HG02973 (cell line): ENCODE measurements around the gene MCM5.
"Not testable (repeated sequence)": the region's sequence is repeated elsewhere in the genome, so short reads cannot be mapped to it uniquely, and the experiment has no call there.

Experiments used
- ATAC-seq: cut with Tn5 transposase; IDR thresholded peaks from one replicate; pipeline ENCODE4 v1.9.1; 2021; ENCODE audit warnings: moderate library complexity; ENCODE audit not compliant: unreplicated experiment

Gene MCM5

DNA sequence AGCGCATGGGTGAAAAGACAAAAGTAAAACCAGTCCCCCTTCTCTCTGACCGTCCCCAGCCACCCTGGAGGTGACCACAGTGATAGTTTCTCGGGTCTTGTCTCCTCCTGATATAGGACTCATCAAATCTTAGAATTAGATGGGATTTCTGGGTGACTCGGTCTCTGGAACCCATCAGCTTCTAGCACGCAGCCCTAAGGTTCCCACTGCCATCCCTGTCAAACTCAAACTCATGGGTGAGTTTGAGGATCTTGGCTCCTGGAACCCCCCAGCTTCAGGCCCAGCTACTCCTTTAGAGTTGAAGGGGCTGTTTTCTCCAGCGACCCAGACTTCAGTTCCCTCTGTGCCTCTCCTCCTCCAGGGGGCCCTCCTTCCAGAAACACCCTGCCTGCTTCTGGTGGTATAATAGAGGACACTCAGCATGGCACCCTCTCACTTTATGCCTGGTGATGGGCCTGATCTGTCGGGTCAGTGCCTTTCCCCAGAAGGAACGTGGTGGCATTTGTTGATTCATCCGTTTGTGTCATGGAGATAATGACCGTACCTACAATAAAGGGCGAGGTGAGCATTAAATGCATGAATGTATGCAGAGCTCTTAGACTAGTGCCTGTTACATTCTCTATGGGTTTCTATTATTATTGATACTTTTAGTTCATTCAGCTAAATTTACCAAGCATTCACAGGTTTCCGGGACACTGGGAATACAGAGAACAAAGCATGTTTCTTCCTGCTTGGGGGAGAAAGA, 31.7 kb downstream of the MCM5 start:
- ATAC-seq = no peak

DNA sequence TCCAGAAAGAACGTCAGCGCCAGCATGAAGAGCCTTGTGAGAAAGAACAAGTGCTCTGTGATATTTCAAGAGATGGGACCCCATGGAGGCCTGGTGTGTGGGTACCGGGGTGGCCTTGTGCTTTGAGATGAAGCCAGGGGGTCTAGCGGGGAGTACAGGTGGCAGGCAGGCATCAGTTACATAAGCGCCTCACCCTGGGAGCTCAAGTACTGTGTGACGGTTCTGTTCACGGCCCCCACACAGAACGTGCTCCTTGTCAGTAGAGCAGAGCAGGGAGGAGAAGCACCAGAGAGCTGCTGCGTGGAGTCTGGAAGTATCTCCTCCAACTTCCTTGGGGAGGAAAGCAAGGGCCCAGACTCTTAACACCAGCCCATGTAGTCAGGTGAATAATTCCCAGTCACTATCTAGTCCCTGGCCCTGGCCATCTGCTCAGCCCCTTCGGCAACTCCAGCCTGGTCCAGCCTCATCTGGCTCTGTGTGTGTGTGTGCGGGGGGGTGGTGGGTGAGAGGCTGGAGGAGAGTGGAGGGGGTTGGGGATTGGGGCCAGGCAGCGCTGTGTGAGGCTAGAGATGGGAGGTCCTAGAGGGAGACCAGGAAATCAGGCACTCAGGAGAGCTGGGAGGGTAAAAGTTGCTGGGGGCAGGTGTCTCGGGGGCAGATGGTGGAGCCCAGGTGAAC, 32.4 kb downstream of the MCM5 start:
- ATAC-seq = no peak

DNA sequence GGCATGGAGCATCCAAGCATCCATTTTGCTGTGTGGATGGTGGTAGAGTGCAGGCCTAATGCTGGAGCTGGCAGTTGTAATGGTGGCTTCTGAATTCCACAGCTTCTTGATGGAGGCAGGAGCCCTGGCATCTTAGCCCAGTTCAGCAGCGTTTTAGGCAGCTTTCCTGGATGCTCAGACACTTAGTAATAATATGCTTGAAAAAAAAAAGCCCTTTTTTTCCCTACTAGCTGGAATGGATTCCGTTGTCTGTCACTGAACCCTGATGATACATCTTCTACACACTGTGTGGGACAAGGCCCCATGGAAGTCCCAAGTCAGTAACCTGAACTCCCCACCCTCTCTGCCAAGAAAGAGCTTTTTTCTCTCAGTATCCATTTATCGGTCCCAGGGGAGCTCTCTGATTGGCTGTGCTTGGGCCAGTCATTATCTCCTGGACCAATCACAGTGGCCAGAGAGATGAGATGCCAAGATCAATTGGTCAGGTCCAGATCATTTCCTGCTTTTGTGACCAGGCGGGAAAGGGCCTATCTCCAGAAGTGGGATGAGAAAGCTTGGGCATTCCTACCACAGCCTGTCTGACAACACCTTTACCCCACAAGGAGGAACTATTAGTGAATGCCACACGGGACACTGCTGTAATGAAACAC, 34.2 kb downstream of the MCM5 start:
- no peak for ATAC-seq

DNA sequence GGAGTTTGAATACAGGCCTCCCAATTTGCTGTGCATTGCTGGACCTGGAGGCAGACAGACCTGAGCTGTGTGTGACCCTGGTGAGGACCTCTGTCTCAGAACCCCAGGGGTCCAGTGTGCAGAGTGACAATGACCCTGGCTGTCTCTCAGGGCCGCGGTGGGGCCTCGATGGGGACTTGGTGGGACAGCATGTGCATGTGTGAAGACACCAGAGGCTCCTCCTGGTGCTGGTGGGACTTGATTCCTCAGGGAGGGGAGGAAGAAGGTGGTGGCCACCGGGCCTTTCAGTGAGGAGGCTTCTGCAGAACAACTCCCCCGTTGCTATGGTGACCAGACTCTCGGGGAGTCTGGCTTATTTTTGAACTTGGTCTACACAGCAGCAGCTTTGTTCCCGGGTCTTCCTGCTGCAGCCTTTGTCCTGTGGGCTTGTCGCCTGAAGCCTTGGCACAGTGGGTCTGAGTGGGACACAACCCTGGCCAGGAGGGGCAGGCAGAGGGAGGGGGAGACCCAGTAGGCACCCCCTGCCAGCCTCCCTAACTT, 35.3 kb downstream of the MCM5 start:
- no peak for ATAC-seq

DNA sequence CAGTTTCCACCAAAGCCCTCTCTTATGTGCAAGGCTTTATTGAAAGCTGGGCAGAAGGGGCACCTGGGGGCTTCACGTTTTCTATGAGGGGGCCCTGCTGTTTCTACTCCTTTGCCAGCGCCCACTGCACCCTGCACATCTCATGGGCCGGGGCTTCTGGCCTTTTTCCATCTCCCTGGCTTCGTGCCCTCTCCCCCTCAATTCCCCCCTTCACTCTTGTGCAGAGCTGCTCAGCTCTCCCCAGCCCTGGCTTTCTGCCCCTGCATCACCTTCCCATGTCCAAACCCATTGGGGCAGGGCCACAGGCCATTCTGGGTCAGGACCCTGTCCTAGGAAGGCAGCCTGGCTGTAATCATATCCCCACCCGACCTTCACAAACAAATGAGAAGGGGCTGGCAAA, 36.5 kb downstream of the MCM5 start:
- ATAC-seq = no peak

DNA sequence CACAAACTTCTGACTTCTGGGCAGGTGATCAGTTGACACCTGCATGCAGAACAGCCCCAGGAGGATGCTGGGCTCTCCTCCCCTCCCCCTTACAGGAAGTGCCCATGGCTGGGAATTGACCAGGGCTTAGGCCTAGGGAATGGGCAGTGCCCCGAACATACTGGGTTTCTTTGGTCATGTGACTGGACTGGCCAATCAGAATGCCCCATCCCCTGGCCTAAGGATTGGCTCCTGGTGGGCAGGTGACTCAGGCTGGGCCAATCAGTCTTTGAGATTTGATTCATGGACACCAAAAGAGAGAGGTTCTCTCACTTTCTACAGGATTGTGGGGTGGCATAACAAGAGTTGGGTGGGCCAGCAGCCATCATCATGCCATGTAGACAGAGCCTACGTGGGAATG, 37.1 kb downstream of the MCM5 start:
- no peak for ATAC-seq

DNA sequence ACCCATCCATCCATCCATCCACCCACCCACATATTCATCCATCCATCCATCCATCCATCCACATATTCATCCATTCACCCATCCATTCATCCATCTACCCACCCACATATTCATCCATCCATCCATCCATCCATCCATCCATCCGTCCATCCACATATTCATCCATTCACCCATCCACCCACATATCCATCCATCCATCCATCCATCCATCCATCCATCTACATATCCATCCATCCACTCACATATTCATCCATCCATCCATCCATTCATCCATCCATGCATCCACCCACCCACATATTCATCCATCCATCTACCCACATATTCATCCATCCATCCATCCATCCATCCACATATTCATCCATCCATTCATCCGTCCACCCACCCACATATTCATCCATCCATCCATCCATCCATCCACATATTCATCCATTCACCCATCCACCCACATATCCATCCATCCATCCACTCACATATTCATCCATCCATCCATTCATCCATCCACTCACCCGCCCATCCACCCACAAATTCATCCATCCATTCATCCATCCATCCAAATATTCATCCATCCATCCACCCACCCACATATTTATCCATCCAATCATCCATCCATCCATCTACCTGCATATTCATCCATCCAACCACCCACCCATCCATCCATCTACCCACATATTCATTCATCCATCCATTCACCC, 38.9 kb downstream of the MCM5 start:
- not testable (repeated sequence) for ATAC-seq

DNA sequence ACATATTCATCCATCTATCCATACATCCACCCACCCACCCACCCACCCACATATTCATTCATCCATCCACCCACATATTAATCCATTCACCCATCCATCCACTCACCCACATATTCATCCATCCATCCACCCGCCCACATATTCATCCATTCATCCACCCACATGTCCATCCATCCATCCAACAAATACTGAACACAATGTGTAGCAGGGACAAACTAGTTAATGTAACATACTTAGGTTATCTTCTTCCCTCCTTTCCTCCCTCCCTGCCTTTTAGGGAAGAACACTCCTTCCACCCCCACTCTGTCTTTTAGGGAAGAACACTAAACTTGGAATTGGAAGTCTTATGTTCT, 39.4 kb downstream of the MCM5 start:
- ATAC-seq = no peak

DNA sequence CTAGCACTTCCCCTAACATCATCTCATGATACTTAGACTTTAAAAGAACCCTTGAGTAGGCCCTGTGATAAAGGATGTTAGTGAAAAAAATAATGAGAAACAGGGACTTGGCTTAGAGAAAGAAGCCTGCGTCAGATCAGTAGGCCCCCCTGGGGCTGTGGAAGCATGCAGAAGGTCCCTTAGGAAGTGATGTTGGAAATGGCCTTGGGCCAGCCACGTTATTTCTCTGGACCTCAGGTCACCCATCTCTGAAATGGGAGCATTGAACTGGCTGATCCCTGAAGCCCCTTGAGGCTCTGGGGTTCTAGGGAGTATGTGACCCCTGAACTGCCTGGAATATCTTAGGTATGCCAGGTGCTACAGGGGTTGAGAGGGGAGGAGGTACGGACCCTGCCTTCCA, 40.2 kb downstream of the MCM5 start:
- ATAC-seq = no peak

DNA sequence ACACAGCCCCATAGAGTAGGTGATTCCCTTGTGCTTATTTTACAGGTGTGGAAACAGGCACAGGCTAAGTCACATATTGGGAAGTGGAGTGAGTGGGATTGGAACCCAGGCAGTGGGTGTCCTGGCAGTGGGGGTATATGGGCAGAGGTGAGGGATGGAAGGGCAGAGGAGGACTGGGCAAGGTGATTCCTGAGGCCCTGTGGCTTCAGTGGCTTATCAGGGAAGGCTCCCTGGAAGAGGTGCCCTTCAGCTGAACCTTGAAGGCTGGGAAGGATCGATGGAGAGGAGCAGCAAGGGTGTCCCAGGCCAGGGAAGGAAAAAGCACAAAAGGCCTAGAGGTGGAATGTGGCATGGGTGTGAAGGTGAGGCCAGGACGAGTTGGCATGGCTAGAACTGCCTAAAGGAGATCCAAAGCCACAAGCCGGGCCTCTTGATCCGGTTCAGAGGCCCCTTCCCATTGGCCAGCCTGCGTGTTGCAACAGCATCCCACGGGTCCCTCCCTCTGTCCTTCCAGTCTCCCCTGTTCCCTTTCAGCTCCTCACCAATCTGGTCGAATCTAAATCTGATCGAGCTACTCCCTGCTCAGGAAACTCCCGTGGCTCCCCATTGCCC, 41.7 kb downstream of the MCM5 start:
- no peak for ATAC-seq

DNA sequence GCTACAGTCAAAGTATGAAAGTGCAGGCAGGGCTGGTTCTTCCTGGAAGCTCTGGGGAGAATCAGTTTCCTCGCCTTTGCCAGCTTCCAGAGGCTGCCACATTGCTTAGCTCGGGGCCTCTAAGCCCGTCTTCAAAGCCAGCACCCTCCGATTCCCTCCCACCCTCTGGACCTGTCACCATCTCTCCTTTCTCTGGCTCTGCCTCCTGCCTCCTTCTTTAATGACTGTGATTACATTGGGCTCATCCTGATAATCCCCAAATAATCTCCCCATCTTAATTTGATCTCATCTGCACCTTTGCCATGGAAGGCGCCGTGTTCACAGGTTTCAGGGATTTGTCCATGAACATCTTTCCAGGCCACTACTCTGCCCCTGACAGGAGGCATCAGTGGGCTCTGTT, 42.5 kb downstream of the MCM5 start:
- no peak for ATAC-seq

DNA sequence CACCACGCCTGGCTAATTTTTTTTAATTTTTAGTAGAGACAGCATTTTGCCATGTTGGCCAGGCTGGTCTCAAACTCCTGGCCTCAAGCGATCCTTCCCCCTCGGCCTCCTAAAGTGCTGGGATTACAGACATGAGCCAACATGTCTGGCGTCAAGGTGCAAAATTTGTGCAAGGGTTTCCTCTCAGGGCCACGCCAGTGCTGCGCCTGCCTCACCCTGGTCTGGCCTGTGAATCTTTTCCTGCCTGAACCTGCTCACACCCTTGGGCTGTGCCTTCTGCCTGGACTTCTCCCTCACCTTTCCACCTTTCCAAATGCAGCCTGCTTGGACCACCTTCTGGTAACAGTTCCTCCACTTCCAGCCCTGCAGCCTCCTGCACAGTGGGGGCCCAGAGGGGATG, 43.4 kb downstream of the MCM5 start:
- ATAC-seq = no peak

DNA sequence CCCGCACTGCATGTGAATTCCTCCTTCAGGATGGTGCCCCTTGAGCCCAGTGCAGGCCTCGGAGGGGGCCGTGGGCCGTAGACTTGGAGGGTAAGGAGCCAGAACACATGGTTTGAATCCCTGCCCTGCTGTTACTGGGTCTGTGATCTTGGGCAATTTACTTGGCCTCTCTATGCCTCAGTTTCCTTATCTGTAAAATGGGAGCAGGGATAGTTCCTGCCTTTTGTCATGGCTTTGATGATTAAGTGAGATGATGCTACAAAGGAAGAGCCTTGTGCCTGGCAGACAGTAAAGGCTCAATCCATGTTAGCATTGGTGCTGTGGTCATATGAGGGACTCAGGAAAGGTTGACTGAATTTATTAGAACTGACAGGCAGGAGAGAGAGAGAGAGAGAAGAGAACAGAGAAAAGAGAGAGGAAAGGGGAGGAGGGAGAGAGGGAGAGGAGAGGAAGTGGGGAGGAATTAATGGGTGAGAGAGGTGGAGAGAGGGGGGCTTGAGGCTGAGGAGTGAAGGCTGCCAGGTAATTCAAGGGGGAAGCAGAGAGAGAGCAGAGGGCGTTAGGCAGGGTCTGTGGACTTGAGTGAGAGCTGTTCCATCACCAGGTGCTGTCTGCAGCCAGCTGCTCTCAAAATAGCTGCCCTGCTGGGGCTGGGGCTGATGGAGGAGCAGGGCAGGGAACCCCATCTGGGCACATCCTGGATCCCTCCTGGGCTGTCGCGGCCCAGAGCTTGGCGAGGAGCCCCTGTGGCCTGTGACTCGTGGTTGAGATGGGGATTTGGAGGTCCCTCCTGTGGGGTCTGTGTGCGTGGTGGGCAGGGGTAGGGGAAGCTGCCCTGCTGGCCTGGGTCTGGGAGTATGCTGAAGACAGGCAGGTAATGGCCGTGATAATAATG, 44.1 kb downstream of the MCM5 start:
- ATAC-seq = no peak

DNA sequence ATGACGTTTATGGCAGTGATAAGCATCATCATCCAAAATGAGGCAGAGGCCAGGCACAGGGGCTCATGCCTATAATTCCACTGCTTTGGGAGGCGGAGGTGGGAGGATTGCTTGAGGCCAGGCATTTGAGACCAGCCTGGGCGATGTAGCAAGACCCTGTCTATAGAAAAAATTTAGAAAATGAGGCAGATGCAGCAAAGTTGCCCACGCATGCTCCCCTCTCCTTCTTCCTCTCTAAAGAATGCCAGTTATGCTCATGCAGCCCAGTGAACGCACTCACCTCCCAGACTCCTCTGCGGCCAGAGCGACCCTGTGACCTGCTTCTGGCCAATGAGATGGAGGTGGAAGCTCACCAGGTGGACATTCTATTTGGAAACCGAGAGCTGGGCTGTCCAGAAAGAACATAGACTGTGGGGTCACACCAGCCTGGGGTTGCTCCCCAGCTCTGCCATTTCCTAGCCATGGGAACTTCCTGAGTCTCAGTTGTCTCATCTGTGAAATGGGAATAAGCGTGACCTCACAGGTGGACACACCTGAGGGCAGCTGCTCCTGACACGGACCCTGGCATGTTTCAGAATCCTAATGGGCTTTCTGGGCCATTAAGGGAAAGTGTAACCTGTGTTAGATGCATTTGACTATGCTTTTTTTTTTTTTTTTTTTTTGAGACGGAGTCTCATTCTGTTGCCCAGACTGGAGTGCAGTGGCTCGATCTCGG, 44.9 kb downstream of the MCM5 start:
- ATAC-seq = no peak

DNA sequence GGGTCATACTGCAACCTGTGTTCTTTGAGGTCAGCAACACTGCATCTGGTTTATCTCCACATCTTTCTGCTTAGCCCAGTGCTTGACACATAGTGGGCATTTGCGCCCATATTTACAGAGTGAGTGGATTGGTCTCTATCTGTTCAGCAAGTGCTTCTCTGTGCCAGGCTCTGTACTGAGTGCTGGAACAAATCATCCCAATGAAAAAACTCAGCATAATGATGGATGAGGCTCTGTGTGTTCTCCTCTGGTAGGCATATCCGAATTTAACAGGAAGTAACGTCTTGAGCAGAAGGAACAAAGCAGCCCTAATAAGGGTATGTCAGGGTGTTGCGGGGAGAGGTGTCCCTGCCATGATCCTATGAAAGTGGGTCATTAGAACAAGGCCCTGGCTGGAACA, 46.0 kb downstream of the MCM5 start:
- no peak for ATAC-seq

DNA sequence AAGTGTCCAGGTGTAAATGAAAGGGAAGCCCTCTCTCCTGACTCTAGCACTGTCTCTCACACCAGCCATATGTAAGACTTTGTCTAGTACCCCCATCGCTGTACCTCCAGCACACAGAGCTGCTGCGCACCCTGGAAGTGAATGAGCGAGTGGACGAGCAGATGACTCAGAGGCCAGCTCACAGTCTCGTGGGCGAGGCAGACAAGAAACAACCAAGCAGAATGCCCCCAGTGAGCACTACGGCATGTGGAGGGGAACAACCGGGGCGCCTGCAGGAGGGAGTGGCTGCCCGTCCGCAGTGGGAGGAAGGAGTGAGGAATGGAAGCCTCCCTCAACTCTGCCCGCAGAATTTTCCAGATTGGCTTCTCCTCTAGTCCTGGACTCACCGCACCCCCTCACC, 46.4 kb downstream of the MCM5 start:
- ATAC-seq = no peak

DNA sequence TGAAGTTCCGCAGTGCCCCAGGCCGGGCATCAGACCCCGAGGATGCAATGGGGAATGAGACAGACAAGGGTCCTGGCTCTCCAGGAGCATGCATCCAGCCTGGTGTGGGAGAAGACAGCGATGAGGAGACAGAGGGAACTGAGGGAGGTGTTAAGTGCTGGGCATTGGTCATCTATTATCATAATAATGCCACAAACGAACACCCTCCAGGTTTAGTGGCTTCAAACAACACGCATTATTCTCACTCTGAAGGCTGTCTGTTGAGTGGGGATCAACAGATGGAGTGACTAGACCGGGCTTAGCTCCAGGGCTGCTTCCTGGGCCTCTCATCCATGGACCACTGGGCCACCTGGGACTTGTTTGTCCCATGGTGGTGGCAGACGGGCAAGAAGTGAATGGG, 48.6 kb downstream of the MCM5 start:
- no peak for ATAC-seq

DNA sequence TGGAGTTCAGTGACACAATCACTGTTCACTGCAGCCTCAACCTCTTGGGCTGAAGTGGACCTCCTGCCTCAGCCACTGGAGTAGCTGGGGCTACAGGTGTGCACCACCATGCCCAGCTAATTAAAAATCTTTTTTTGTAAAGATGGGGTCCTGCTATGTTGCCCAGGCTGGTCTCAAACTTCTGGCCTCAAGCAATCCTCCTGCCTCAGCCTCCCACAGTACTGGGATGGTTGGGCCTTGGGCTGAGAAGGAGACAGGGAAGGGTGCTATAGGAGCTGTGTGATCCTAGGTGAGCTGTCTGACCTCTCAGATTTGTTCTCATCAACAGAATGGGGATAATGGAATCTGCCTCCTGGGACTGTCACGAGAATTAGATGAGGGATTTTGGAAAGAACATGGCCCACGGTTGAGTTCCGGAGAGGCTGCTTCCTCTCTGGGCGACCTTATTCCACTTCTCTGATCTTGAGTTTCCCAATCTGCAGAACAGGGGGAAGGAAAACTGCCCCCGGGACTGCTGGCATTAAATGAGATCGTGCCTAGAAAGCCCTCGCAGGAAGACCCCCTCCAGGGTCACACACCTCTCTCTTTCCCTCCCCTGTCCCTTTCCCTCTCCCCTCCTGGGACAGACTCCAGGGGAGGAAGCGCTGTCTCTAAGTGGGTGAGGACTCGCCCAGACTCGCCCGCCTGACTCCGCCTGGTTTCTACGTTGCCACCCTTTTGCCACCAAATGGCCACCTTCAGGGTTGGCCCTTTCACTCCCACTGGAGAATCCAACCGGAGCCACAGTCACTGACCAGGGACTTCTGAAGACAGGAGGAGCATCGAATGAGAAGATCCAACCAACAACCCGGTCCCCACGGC, 50.1 kb downstream of the MCM5 start:
- no peak for ATAC-seq
